ENCODE measurements around the gene ANAPC2. TPM values are rescaled to one million over a fixed set of nuclear protein-coding genes. Genes with fewer than 3 reads are reported as not detected.

Gene ANAPC2
- total RNA-seq, 4 donors from 2014 or later: 14.0 to 34.1 (median 25.1) TPM

- peaks cover 56 to 83% (median 58%) of the 10 kb centered on the region in 3 donors for H3K4me1 ChIP-seq
- intact Hi-C loops (cut with DNase I): no loop called here
- DNase-seq: no peak
- TF ChIP-seq CTCF (IDR thresholded peaks at IDR 0.05) (no peak), POLR2A (IDR thresholded peaks at IDR 0.05) (no peak)
- H3K27ac ChIP-seq: peak overlapping the region; percentile 58 to 87 (median 80)
- no peaks in the 10 kb centered on the region for H3K27me3 ChIP-seq
- WGBS, 2 donors: 48% methylated on average over 14 to 15 of the region's 21 CpGs
- H3K4me3 ChIP-seq: peak overlapping the region; percentile 6 to 44 (median 27)
- H3K9me3 ChIP-seq: no peaks in the 10 kb centered on the region
- peaks cover 3 to 30% (median 8%) of the 10 kb centered on the region in 3 donors for H3K36me3 ChIP-seq
Observed at GRCh38 chr9:137195525-137196220, 7.3 kb upstream of the ANAPC2 start.

GRCh38 chr9:137194909-137195308, 6.5 kb upstream of the ANAPC2 start:
- no peak for DNase-seq
- no peaks in the 10 kb centered on the region for H3K27me3 ChIP-seq
- peak overlapping the region; percentile 58 to 87 (median 80) for H3K27ac ChIP-seq
- H3K36me3 ChIP-seq: peaks cover 11 to 38% (median 14%) of the 10 kb centered on the region in 3 donors
- TF ChIP-seq POLR2A (IDR thresholded peaks at IDR 0.05) (no peak), CTCF (IDR thresholded peaks at IDR 0.05) (no peak)
- intact Hi-C loops (cut with DNase I): no loop called here
- no peaks in the 10 kb centered on the region for H3K9me3 ChIP-seq
- H3K4me3 ChIP-seq: peak overlapping the region; percentile 6 to 44 (median 27)
- 14 to 70% methylated on average over 1 to 4 of the region's 10 CpGs for WGBS, 2 donors
- peaks cover 64 to 90% (median 65%) of the 10 kb centered on the region in 3 donors for H3K4me1 ChIP-seq

- no CpG with 5 or more reads among the region's 16 CpGs for WGBS, 2 donors
- H3K27me3 ChIP-seq: no peaks in the 10 kb centered on the region
- H3K4me1 ChIP-seq: peaks cover 64 to 90% (median 66%) of the 10 kb centered on the region in 3 donors
- intact Hi-C loops (cut with DNase I): no loop called here
- peak overlapping the region; percentile 6 to 44 (median 27) for H3K4me3 ChIP-seq
- DNase-seq: no peak
- no peaks in the 10 kb centered on the region for H3K9me3 ChIP-seq
- TF ChIP-seq CTCF (IDR thresholded peaks at IDR 0.05) (no peak), POLR2A (IDR thresholded peaks at IDR 0.05) (no peak)
- peaks cover 12 to 41% (median 15%) of the 10 kb centered on the region in 3 donors for H3K36me3 ChIP-seq
- H3K27ac ChIP-seq: peak overlapping the region in 3 of 4 donors; percentile 74 to 87 (median 86)
Observed at GRCh38 chr9:137194388-137194787, 6.0 kb upstream of the ANAPC2 start.

- Histone ChIP-seq H3K36me3 (peaks cover 12 to 41% (median 15%) of the 10 kb centered on the region in 3 donors), H3K27me3 (no peaks in the 10 kb centered on the region), H3K4me1 (peaks cover 61 to 88% (median 63%) of the 10 kb centered on the region in 3 donors), H3K27ac (peak overlapping the region in 3 of 4 donors; percentile 74 to 87 (median 86)), H3K9me3 (no peaks in the 10 kb centered on the region), H3K4me3 (no peak overlapping the region)
- DNase-seq: no peak
- TF ChIP-seq CTCF (IDR thresholded peaks at IDR 0.05) (no peak), POLR2A (IDR thresholded peaks at IDR 0.05) (no peak)
- 60 to 84% methylated on average over 1 to 5 of the region's 14 CpGs for WGBS, 2 donors
- intact Hi-C loops (cut with DNase I): no loop called here
Observed at GRCh38 chr9:137193771-137194170, 5.4 kb upstream of the ANAPC2 start.

GRCh38 chr9:137192859-137193258, 4.5 kb upstream of the ANAPC2 start:
- Histone ChIP-seq H3K27me3 (no peaks in the 10 kb centered on the region), H3K27ac (no peak overlapping the region), H3K9me3 (no peaks in the 10 kb centered on the region), H3K4me3 (no peak overlapping the region), H3K36me3 (peaks cover 12 to 41% (median 15%) of the 10 kb centered on the region in 3 donors), H3K4me1 (peaks cover 54 to 82% (median 55%) of the 10 kb centered on the region in 3 donors)
- no CpG with 5 or more reads among the region's 2 CpGs for WGBS, 2 donors
- TF ChIP-seq POLR2A (IDR thresholded peaks at IDR 0.05) (no peak), CTCF (IDR thresholded peaks at IDR 0.05) (no peak)
- intact Hi-C loops (cut with DNase I): no loop called here
- no peak for DNase-seq

All from esophagus squamous epithelium (tissue), 5 donors.